Measurements from ENCODE around the gene FCER2.

FCER2 gene

DNA sequence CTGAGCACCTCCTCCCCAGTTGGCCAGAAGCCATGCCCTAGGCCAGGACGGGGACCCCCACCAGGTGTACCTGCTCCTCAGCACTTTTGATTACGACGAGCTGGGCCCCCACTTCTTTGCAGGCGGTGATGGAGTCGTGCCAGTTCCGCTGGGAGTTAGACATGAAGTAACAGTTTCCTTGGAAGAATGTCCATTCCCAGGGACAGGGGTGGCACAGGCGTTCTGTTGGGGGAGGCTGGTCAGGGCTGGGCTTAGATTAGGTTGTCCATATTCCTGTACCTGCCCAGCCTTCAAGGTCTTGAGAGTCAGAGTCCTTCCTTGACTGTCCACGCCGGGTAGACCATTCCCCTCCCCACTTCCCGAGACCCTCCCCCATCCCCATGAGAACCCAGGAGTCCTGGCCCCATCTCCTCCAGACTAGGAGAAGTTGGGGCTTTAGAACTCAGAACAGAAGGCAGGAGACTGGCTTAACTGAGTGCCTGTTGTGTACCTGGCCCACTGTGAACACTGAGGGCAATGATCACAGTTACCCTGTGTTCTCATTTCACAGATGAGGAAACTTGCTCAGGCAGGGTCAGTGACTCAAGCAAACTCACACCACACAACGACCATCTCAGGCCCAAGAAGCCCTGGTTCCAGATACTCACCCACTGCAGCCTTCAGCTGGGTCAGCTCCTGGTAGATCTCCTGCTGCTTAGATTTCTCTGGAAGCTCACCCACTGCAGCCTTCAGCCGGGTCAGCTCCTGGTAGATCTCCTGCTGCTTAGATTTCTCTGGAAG is 43.1 kb upstream of the FCER2 start:
- Histone ChIP-seq H3K27me3 (replicated peaks) (no peaks in the 10 kb centered on the region), H3K27ac (no peak overlapping the region), H3K36me3 (replicated peaks) (no peaks in the 10 kb centered on the region), H3K4me3 (ENCODE audit: low read depth, low read length) (no peak overlapping the region)
- DNase-seq = no peak
- TF ChIP-seq CTCF (IDR thresholded peaks at IDR 0.05; ENCODE audit: low read depth, low read length, missing control alignments) = no peak
- in situ Hi-C loops (cut with HindIII; ENCODE audit: low pct_ligation_motif_present, low sequenced_read_pairs) = no loop called here

DNA sequence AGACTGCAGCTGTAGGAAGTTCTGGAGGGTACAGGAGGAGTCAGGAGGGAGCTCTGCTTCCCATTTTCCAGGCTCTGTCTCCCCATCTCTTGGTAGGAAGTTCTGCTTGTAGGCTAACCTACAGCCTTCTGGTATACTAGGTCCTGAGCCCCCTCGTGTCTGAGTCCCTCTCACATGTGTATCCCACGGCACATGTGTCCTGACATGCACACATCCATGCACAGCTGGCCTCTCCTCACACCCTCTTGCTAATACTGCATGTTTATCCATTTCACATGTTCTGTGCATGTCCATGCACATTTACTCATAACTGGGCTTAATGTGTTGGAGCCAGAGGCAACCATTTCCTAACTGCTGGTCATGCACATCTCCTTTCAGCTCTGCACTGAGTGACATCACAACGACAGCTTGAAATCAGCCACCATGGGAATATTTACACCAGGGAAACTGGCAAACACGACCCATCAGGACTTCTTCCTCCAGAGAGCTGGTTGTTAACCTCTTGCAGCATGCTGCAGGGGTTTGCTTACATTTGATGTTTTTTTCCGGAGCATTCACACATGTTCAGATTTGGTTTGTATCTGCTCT is 42.4 kb upstream of the FCER2 start:
- Histone ChIP-seq H3K36me3 (replicated peaks) (no peaks in the 10 kb centered on the region), H3K27ac (no peak overlapping the region), H3K4me3 (ENCODE audit: low read depth, low read length) (no peak overlapping the region), H3K27me3 (replicated peaks) (no peaks in the 10 kb centered on the region)
- no peak for DNase-seq
- TF ChIP-seq CTCF (IDR thresholded peaks at IDR 0.05; ENCODE audit: low read depth, low read length, missing control alignments) = no peak
- in situ Hi-C loops (cut with HindIII; ENCODE audit: low pct_ligation_motif_present, low sequenced_read_pairs) = no loop called here

DNA sequence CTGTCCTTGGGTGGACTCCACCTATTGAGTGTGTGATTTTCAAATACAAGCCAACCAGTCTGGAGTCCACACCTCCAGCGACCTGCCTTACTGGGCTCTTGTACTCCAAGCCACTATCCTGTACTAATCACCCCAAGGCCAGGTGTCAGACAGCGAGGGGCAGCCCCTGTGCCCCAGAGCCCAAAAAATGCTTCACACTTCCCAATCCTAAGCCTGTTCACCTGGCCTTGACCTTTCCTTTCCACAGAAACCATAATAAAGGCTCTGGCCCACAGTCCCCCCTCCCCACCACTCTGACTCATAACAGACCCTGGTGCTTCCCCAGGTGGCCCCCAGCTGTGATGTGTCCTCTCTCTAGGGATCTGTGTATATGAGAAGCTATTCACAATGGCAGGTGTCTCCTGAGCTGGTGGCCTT is 41.5 kb upstream of the FCER2 start:
- H3K4me3 ChIP-seq (ENCODE audit: low read depth, low read length) = no peak overlapping the region
- no peak for TF ChIP-seq CTCF (IDR thresholded peaks at IDR 0.05; ENCODE audit: low read depth, low read length, missing control alignments)
- no peaks in the 10 kb centered on the region for H3K27me3 ChIP-seq (replicated peaks)
- no peaks in the 10 kb centered on the region for H3K36me3 ChIP-seq (replicated peaks)
- in situ Hi-C loops (cut with HindIII; ENCODE audit: low pct_ligation_motif_present, low sequenced_read_pairs) = no loop called here
- no peak overlapping the region for H3K27ac ChIP-seq
- no peak for DNase-seq

- no peak for DNase-seq
- Histone ChIP-seq H3K27ac (no peak overlapping the region), H3K27me3 (replicated peaks) (no peaks in the 10 kb centered on the region), H3K4me3 (ENCODE audit: low read depth, low read length) (no peak overlapping the region), H3K36me3 (replicated peaks) (no peaks in the 10 kb centered on the region)
- no peak for TF ChIP-seq CTCF (IDR thresholded peaks at IDR 0.05; ENCODE audit: low read depth, low read length, missing control alignments)
- in situ Hi-C loops (cut with HindIII; ENCODE audit: low pct_ligation_motif_present, low sequenced_read_pairs) = no loop called here
Observed at GRCh38 chr19:7742991-7743390, 41.1 kb upstream of the FCER2 start.

DNA sequence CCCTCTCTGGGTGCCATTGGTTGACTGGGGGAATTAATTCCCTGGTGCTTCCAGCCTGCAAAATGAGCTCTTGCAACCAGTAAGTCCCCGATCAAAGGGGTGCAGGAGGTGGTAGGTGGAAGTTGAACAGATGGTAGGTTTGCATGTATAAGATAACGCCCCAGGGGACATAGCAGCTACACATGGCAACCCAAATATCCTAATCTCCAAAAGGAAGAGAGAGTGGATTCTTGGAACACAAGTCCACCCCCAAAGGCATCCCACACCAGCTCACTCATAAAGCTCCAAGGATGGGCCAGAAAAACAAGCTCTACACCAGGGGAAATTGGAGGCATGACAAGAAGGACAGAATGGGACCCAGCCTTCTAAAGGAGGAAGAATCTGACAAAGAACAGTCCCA is 40.6 kb upstream of the FCER2 start:
- Histone ChIP-seq H3K27me3 (replicated peaks) (no peaks in the 10 kb centered on the region), H3K27ac (no peak overlapping the region), H3K36me3 (replicated peaks) (no peaks in the 10 kb centered on the region), H3K4me3 (ENCODE audit: low read depth, low read length) (no peak overlapping the region)
- DNase-seq = no peak
- in situ Hi-C loops (cut with HindIII; ENCODE audit: low pct_ligation_motif_present, low sequenced_read_pairs) = no loop called here
- TF ChIP-seq CTCF (IDR thresholded peaks at IDR 0.05; ENCODE audit: low read depth, low read length, missing control alignments) = no peak
